Measurements from ENCODE around the gene C10orf71.

- TF ChIP-seq CTCF (IDR thresholded peaks at IDR 0.05) = no peak
- TF ChIP-seq POLR2A (IDR thresholded peaks at IDR 0.05) = no peak
- no peak for TF ChIP-seq POLR2AphosphoS5 (IDR thresholded peaks at IDR 0.05)
Measured at GRCh38 chr10:49350138-49350537, 51.2 kb downstream of the C10orf71 start.
